GM21515 (cell line): ENCODE measurements around the gene EYS.

ENCODE experiments used
- ATAC-seq: cut with Tn5 transposase; IDR thresholded peaks from one replicate; pipeline ENCODE4 v1.9.1; 2021; ENCODE audit not compliant: unreplicated experiment

The EYS gene

GRCh38 chr6:63716169-63716568 lies 1990.9 kb downstream of the EYS start:
- peak; percentile 62 for ATAC-seq

- ATAC-seq, result no peak
These were observed 1992.9 kb downstream of the EYS start for GRCh38 chr6:63714091-63714490.

- no peak for ATAC-seq
These were observed 1993.7 kb downstream of the EYS start for GRCh38 chr6:63713332-63713731.

GRCh38 chr6:63709148-63709547 lies 1997.9 kb downstream of the EYS start:
- ATAC-seq, result no peak

- no peak for ATAC-seq
These were observed 1998.4 kb downstream of the EYS start for GRCh38 chr6:63708631-63709030.

- no peak for ATAC-seq
These were observed 2000.4 kb downstream of the EYS start for GRCh38 chr6:63706630-63707029.

GRCh38 chr6:63705707-63706106 lies 2001.3 kb downstream of the EYS start:
- ATAC-seq, result no peak

- no peak for ATAC-seq
These were observed 2016.8 kb downstream of the EYS start for GRCh38 chr6:63690221-63690620.

GRCh38 chr6:63689421-63689820 lies 2017.6 kb downstream of the EYS start:
- no peak for ATAC-seq

GRCh38 chr6:63685446-63686379 lies 2021.3 kb downstream of the EYS start:
- peak; percentile 84 for ATAC-seq

GRCh38 chr6:63683071-63683603 lies 2023.9 kb downstream of the EYS start:
- no peak for ATAC-seq

- no peak for ATAC-seq
These were observed 2029.7 kb downstream of the EYS start for GRCh38 chr6:63677282-63677681.

- no peak for ATAC-seq
These were observed 2030.5 kb downstream of the EYS start for GRCh38 chr6:63676412-63677114.

- ATAC-seq, result no peak
These were observed 2031.9 kb downstream of the EYS start for GRCh38 chr6:63675138-63675537.

- ATAC-seq, result no peak
These were observed 2032.4 kb downstream of the EYS start for GRCh38 chr6:63674635-63675034.

GRCh38 chr6:63673692-63674091 lies 2033.3 kb downstream of the EYS start:
- no peak for ATAC-seq

GRCh38 chr6:63672582-63673129 lies 2034.4 kb downstream of the EYS start:
- ATAC-seq, result no peak

- ATAC-seq, result no peak
These were observed 2035.8 kb downstream of the EYS start for GRCh38 chr6:63671098-63671754.
